PC-9 (cell line): ENCODE measurements around the gene MAOA. TPM values are rescaled to one million over a fixed set of nuclear protein-coding genes. Genes with fewer than 3 reads are reported as not detected.

Experiments
- BruUV-seq: library from RNA; stranded (reverse); fragments of 400-500 nt; replicated peaks from 2 replicates; lab custom pipeline; 2021; lab: Mats Ljungman, UMichigan
- CTCF ChIA-PET: fragments of 300-600 bp; sonication (Branson Sonifier 250); formaldehyde crosslinking; loops from one replicate; lab custom pipeline; 2022; ENCODE audit warnings: antibody characterized with exemption; lab: Charles Lee
- POLR2A ChIA-PET: fragments of 300-600 bp; sonication (Branson Sonifier 250); formaldehyde crosslinking; loops from one replicate; lab custom pipeline; 2022; ENCODE audit warnings: antibody characterized with exemption; ENCODE audit not compliant: unreplicated experiment; lab: Charles Lee
- DNase-seq, 2 experiments: peaks; one replicate each; pipeline versions ENCODE4 v3.0.0 to v3.0.0-alpha.2; 2015 to 2022; ENCODE audit warnings: mixed read lengths in 1 of 2
- H2AFZ ChIP-seq: fragments of 200-600 bp; sonication (generic); 2 replicates; pipeline ENCODE4 v1.8.1; 2017; ENCODE audit warnings: antibody characterized with exemption
- H3F3A ChIP-seq: fragments of 200-600 bp; sonication (generic); 2 replicates; pipeline ENCODE4 v1.8.1; 2017; ENCODE audit warnings: antibody characterized with exemption, mild to moderate bottlenecking, low read depth; ENCODE audit not compliant: insufficient read depth
- H3K27ac ChIP-seq: fragments of 200-600 bp; sonication (generic); 2 replicates; pipeline ENCODE4 v1.6.1; 2016; ENCODE audit warnings: mixed run types
- H3K27me3 ChIP-seq: fragments of 200-600 bp; sonication (generic); 2 replicates; pipeline ENCODE4 v1.6.1; 2016; ENCODE audit warnings: low read depth, mixed run types; ENCODE audit not compliant: insufficient read depth
- H3K36me3 ChIP-seq: fragments of 200-600 bp; sonication (generic); 2 replicates; pipeline ENCODE4 v1.6.1; 2016; ENCODE audit warnings: low read depth, mixed run types
- H3K4me1 ChIP-seq: fragments of 200-600 bp; sonication (generic); replicated peaks from 2 replicates; pipeline ENCODE4 v1.6.1; 2016; ENCODE audit warnings: mixed run types; ENCODE audit not compliant: insufficient read depth
- H3K4me2 ChIP-seq: fragments of 200-600 bp; sonication (generic); 2 replicates; pipeline ENCODE4 v1.6.1; 2017; ENCODE audit warnings: mixed run types
- H3K4me3 ChIP-seq: fragments of 200-600 bp; sonication (generic); 2 replicates; pipeline ENCODE4 v1.6.1; 2016; ENCODE audit warnings: mixed run types
- H3K79me2 ChIP-seq: fragments of 200-600 bp; sonication (generic); 2 replicates; pipeline ENCODE4 v1.6.1; 2017; ENCODE audit warnings: low read depth, mixed run types
- H3K9me2 ChIP-seq: fragments of 200-600 bp; sonication (generic); 2 replicates; pipeline ENCODE4 v1.8.1; 2017; ENCODE audit warnings: mild to moderate bottlenecking; ENCODE audit not compliant: insufficient read depth
- H3K9me3 ChIP-seq: fragments of 200-600 bp; sonication (generic); 2 replicates; pipeline ENCODE4 v1.8.1; 2016; ENCODE audit warnings: low read depth; ENCODE audit not compliant: insufficient read depth
- H4K20me1 ChIP-seq: fragments of 200-600 bp; sonication (generic); 2 replicates; pipeline ENCODE4 v1.8.1; 2017; ENCODE audit not compliant: insufficient read depth
- EZH2 ChIP-seq: fragments of 200-600 bp; sonication (generic); IDR thresholded peaks from 2 replicates; pipeline ENCODE4 v1.8.0; 2017; ENCODE audit warnings: antibody characterized with exemption, low read depth
- intact Hi-C: fragments of 100-400 bp; cut with micrococcal nuclease; formaldehyde crosslinking; loops from one replicate; pipeline ENCODE4 v1.10.0; 2022; ENCODE audit not compliant: unreplicated experiment
- total RNA-seq: library from RNA; stranded (reverse); gene quantifications from 2 replicates; pipeline ENCODE4 v1.2.3, GENCODE V29; 2021
- TF ChIP-seq, protein P1 (sequence below): fragments of 200-600 bp; sonication (generic); conservative IDR thresholded peaks from 2 replicates; pipeline ENCODE4 v1.6.1; 2017; ENCODE audit warnings: mixed run types, antibody characterized with exemption, mild to moderate bottlenecking, moderate library complexity

MAOA gene
- total RNA-seq, 1 experiment from 2014 or later = 5.0 TPM

DNA sequence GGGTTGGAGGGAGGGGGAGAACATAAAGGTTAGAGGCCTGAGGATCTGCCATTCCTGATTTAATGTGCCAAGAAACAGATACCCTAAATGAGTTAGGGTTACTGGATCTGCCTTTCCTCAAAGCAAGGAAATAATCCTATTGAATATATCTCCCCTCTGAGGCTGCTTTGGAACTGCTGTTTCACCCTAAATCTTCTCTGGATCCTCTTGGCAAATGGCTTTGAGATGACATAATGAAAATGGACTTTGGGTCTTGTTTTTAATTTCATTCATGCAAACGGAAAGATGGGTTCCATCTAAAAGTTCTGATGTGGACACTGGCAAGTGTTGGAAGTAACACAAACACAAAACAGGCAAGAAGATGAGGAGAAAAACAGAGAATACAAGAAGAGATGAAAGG lies 23.0 kb upstream of the MAOA start:
- intact Hi-C loops = no loop called here
- POLR2A ChIA-PET = no interaction called here

DNA sequence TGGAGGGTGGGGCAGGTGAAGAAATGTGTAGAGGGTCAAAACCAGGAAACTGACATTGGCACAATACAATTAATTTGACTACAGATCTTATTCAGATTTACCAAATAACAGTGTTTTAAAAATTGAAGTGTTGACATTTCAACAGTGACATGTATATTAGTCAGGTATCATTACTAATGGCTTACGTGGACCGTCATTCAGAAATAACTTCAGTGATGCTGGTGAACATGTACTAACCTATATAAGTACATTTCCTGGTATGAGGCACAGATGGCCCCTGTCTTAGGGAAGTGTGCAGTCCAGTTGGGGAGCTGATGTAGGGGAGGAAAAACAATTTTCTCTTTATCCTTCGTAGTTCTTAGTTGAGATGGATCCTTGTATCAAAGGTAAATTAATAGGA lies 22.3 kb upstream of the MAOA start:
- no peaks in the 10 kb centered on the region for H3F3A ChIP-seq
- H3K4me3 ChIP-seq = no peak overlapping the region
- CTCF ChIA-PET = no interaction called here
- TF ChIP-seq, protein P1, sequence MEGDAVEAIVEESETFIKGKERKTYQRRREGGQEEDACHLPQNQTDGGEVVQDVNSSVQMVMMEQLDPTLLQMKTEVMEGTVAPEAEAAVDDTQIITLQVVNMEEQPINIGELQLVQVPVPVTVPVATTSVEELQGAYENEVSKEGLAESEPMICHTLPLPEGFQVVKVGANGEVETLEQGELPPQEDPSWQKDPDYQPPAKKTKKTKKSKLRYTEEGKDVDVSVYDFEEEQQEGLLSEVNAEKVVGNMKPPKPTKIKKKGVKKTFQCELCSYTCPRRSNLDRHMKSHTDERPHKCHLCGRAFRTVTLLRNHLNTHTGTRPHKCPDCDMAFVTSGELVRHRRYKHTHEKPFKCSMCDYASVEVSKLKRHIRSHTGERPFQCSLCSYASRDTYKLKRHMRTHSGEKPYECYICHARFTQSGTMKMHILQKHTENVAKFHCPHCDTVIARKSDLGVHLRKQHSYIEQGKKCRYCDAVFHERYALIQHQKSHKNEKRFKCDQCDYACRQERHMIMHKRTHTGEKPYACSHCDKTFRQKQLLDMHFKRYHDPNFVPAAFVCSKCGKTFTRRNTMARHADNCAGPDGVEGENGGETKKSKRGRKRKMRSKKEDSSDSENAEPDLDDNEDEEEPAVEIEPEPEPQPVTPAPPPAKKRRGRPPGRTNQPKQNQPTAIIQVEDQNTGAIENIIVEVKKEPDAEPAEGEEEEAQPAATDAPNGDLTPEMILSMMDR = no peak
- H3K79me2 ChIP-seq = no peaks in the 10 kb centered on the region
- H3K9me2 ChIP-seq = no peaks in the 10 kb centered on the region
- H3K4me1 ChIP-seq = no peaks in the 10 kb centered on the region
- H3K4me2 ChIP-seq = no peak overlapping the region
- POLR2A ChIA-PET = no interaction called here
- H3K27me3 ChIP-seq = no peaks in the 10 kb centered on the region
- H3K36me3 ChIP-seq = no peaks in the 10 kb centered on the region
- no peak overlapping the region for H2AFZ ChIP-seq
- no TSS peak for BruUV-seq
- DNase-seq = no peak
- H3K9me3 ChIP-seq = no peaks in the 10 kb centered on the region
- H4K20me1 ChIP-seq = no peaks in the 10 kb centered on the region
- no peak overlapping the region for H3K27ac ChIP-seq
- intact Hi-C loops = no loop called here

More for the DNA sequence above, 23.0 kb upstream of the MAOA start:
- Histone ChIP-seq H3K9me3 (no peaks in the 10 kb centered on the region), H4K20me1 (no peaks in the 10 kb centered on the region), H3K4me2 (no peak overlapping the region), H3K4me3 (no peak overlapping the region), H3F3A (no peaks in the 10 kb centered on the region), H3K27ac (no peak overlapping the region), H2AFZ (no peak overlapping the region), H3K9me2 (no peaks in the 10 kb centered on the region), H3K4me1 (no peaks in the 10 kb centered on the region), H3K36me3 (no peaks in the 10 kb centered on the region), H3K27me3 (no peaks in the 10 kb centered on the region), H3K79me2 (no peaks in the 10 kb centered on the region)
- CTCF ChIA-PET = no interaction called here
- BruUV-seq = no TSS peak
- no peak for TF ChIP-seq EZH2
- TF ChIP-seq, protein P1 = no peak
- DNase-seq = no peak

DNA sequence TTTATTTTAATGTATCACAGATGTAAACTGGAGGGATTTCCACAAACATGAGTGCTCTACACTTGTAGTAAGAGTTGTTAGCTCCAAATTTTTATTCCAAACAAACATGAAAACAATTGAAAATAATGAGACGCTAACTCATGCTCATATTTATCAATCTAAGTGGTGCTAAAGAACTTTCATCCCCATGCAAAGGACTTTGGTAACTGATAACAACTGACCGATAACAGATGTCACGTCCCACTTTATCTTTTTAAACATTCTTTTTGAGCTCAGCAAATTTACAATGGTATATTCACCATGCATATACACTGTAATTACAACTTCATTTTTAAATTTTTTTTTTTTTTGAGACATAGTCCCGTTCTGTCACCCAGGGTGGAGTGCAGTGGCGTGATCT lies 15.6 kb upstream of the MAOA start:
- intact Hi-C loops = no loop called here
- Histone ChIP-seq H3K27ac (no peak overlapping the region), H4K20me1 (no peaks in the 10 kb centered on the region), H3F3A (no peaks in the 10 kb centered on the region), H3K9me3 (no peaks in the 10 kb centered on the region), H3K4me3 (no peak overlapping the region), H3K36me3 (no peaks in the 10 kb centered on the region), H3K9me2 (no peaks in the 10 kb centered on the region), H3K4me2 (no peak overlapping the region), H2AFZ (no peak overlapping the region), H3K4me1 (peaks cover 8% of the 10 kb centered on the region; the same call in 1 of the 2 replicates), H3K27me3 (no peaks in the 10 kb centered on the region), H3K79me2 (no peaks in the 10 kb centered on the region)
- TF ChIP-seq EZH2 = no peak
- TF ChIP-seq, protein P1 = no peak
- CTCF ChIA-PET = no interaction called here
- BruUV-seq = no TSS peak
- POLR2A ChIA-PET = no interaction called here
- no peak for DNase-seq
